ENCODE data around the gene CPPED1.
"Not testable (repeated sequence)": the region's sequence is repeated elsewhere in the genome, so short reads cannot be mapped to it uniquely, and the experiment has no call there.

GRCh38 chr16:12816791-12817214, 13.1 kb upstream of the CPPED1 start:
- TF ChIP-seq FOXA1 (IDR thresholded peaks at IDR 0.05); FOXM1 (IDR thresholded peaks at IDR 0.05; ENCODE audit: borderline replicate concordance); ELF4 (IDR thresholded peaks at IDR 0.05); SP1 (IDR thresholded peaks at IDR 0.05); CTBP1 (IDR thresholded peaks at IDR 0.05; ENCODE audit: borderline replicate concordance); ARNT (IDR thresholded peaks at IDR 0.05); ZNF384 (IDR thresholded peaks at IDR 0.05): not testable (repeated sequence)

Data from HEK293T (cell line).